Measurements from ENCODE around the gene FOXE1. TPM values are rescaled to one million over a fixed set of nuclear protein-coding genes. Genes with fewer than 3 reads are reported as not detected.

FOXE1 gene
- total RNA-seq, 1 donor from 2014 or later = not detected

DNA sequence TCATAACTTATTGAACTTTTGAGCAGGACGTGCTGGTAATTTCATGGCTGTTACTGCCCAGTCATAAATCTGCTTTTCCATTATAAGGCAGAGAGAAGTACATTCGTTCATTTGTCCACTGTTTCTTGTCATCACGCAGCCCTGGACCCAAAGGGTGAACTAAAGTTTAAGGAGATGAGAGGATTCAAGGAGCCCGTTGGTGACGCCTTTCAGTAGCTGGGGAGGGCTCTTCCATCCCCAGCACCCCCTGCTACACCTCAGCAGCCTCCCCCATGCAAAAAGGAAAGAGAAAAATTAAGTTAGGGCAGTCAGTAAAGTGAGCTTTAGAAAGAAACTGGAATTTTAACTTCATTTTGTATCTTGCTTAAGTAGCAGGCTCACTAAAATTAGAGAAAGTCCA, 2.9 kb downstream of the FOXE1 start:
- H3K36me3 ChIP-seq = no peaks in the 10 kb centered on the region
- no peak overlapping the region for H3K4me3 ChIP-seq
- H3K27ac ChIP-seq (replicated peaks) = no peak overlapping the region
- no peak for DNase-seq
- peaks cover 100% of the 10 kb centered on the region for H3K27me3 ChIP-seq (ENCODE audit: low read depth)
- intact Hi-C loops (cut with micrococcal nuclease) = no loop called here
- H3K9me3 ChIP-seq (replicated peaks) = no peaks in the 10 kb centered on the region
- TF ChIP-seq, protein P1, sequence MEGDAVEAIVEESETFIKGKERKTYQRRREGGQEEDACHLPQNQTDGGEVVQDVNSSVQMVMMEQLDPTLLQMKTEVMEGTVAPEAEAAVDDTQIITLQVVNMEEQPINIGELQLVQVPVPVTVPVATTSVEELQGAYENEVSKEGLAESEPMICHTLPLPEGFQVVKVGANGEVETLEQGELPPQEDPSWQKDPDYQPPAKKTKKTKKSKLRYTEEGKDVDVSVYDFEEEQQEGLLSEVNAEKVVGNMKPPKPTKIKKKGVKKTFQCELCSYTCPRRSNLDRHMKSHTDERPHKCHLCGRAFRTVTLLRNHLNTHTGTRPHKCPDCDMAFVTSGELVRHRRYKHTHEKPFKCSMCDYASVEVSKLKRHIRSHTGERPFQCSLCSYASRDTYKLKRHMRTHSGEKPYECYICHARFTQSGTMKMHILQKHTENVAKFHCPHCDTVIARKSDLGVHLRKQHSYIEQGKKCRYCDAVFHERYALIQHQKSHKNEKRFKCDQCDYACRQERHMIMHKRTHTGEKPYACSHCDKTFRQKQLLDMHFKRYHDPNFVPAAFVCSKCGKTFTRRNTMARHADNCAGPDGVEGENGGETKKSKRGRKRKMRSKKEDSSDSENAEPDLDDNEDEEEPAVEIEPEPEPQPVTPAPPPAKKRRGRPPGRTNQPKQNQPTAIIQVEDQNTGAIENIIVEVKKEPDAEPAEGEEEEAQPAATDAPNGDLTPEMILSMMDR (IDR thresholded peaks at IDR 0.05; ENCODE audit: borderline replicate concordance) = no peak
- peaks cover 39% of the 10 kb centered on the region for H3K4me1 ChIP-seq

GRCh38 chr9:97856857-97857605, 4.0 kb downstream of the FOXE1 start:
- H3K9me3 ChIP-seq (replicated peaks) = no peaks in the 10 kb centered on the region
- H3K4me1 ChIP-seq = peaks cover 32% of the 10 kb centered on the region
- intact Hi-C loops (cut with micrococcal nuclease) = no loop called here
- TF ChIP-seq, protein P1 (IDR thresholded peaks at IDR 0.05; ENCODE audit: borderline replicate concordance) = no peak
- no peak overlapping the region for H3K4me3 ChIP-seq
- no peaks in the 10 kb centered on the region for H3K36me3 ChIP-seq
- no peak for DNase-seq
- H3K27ac ChIP-seq (replicated peaks) = no peak overlapping the region
- peaks cover 100% of the 10 kb centered on the region for H3K27me3 ChIP-seq (ENCODE audit: low read depth)

GRCh38 chr9:97857606-97858392, 4.8 kb downstream of the FOXE1 start:
- Histone ChIP-seq H3K36me3 (no peaks in the 10 kb centered on the region), H3K9me3 (replicated peaks) (no peaks in the 10 kb centered on the region), H3K27ac (replicated peaks) (no peak overlapping the region), H3K4me3 (no peak overlapping the region), H3K4me1 (peaks cover 24% of the 10 kb centered on the region), H3K27me3 (ENCODE audit: low read depth) (peaks cover 100% of the 10 kb centered on the region)
- TF ChIP-seq, protein P1 (IDR thresholded peaks at IDR 0.05; ENCODE audit: borderline replicate concordance) = no peak
- intact Hi-C loops (cut with micrococcal nuclease) = no loop called here
- no peak for DNase-seq

DNA sequence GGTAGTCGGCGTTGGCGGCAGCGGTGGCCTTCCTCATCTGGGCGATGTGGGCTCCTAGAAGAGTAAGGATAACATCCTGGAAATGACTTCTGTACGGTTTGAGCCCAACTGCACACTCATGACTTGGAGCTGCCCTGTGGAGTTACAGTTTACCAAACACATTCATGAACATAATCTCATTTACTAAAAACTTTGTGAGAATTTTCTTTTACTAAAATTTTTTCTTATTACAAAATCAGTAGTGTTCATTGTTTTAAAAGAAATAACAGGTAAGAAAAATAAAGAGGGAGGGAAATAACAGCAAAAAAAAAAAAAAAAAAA, 5.3 kb downstream of the FOXE1 start:
- no peak overlapping the region for H3K4me3 ChIP-seq
- peaks cover 100% of the 10 kb centered on the region for H3K27me3 ChIP-seq (ENCODE audit: low read depth)
- H3K4me1 ChIP-seq = peaks cover 18% of the 10 kb centered on the region
- TF ChIP-seq, protein P1 (IDR thresholded peaks at IDR 0.05; ENCODE audit: borderline replicate concordance) = no peak
- H3K9me3 ChIP-seq (replicated peaks) = no peaks in the 10 kb centered on the region
- intact Hi-C loops (cut with micrococcal nuclease) = no loop called here
- no peak overlapping the region for H3K27ac ChIP-seq (replicated peaks)
- no peak for DNase-seq
- H3K36me3 ChIP-seq = no peaks in the 10 kb centered on the region

- DNase-seq = no peak
- TF ChIP-seq, protein P1 (IDR thresholded peaks at IDR 0.05; ENCODE audit: borderline replicate concordance) = no peak
- Histone ChIP-seq H3K27ac (replicated peaks) (no peak overlapping the region), H3K4me3 (no peak overlapping the region), H3K9me3 (replicated peaks) (no peaks in the 10 kb centered on the region), H3K27me3 (ENCODE audit: low read depth) (peaks cover 100% of the 10 kb centered on the region), H3K4me1 (peaks cover 14% of the 10 kb centered on the region), H3K36me3 (no peaks in the 10 kb centered on the region)
- intact Hi-C loops (cut with micrococcal nuclease) = no loop called here
These were observed 5.8 kb downstream of the FOXE1 start for GRCh38 chr9:97858826-97859225.

All from left ventricle myocardium inferior (tissue), 1 donor.